B cell (primary cell): ENCODE results near the gene MAP3K14. TPM values are rescaled to one million over a fixed set of nuclear protein-coding genes. Genes with fewer than 3 reads are reported as not detected.

ENCODE experiments used
- ATAC-seq: fragments of 200-7000 bp; cut with Tn5 transposase; one replicate; pipeline ENCODE4 v1.10.0; 2021; ENCODE audit warnings: low read depth, mild to moderate bottlenecking, moderate number of reproducible peaks, moderate library complexity
- CTCF ChIA-PET: fragments of 350-600 bp; sonication (Branson Sonifier 250); formaldehyde crosslinking; loops from one replicate; lab custom pipeline; 2021; ENCODE audit warnings: antibody characterized with exemption, inconsistent platforms; lab: Charles Lee
- POLR2A ChIA-PET: fragments of 350-600 bp; sonication (Branson Sonifier 250); formaldehyde crosslinking; loops from one replicate; lab custom pipeline; 2021; ENCODE audit warnings: antibody characterized with exemption; lab: Charles Lee
- DNase-seq: peaks from one replicate; pipeline ENCODE4 v3.0.0; 2013
- H2AFZ ChIP-seq: 2 replicates; pipeline ENCODE4 v1.6.1; 2012; ENCODE audit warnings: mild to moderate bottlenecking, low read depth, low read length; ENCODE audit not compliant: insufficient read depth, poor library complexity, severe bottlenecking
- H3K27ac ChIP-seq, 2 donors: 1 replicate in 1 of 2; 2 replicates in 1 of 2; pipeline ENCODE4 v1.5.1; 2012 to 2013; ENCODE audit warnings: low read length in 2 of 2, mild to moderate bottlenecking in 2 of 2, moderate library complexity in 1 of 2
- H3K27me3 ChIP-seq, 4 experiments: fragments of 200-600 bp in 1 of 4; sonication (generic) in 1 of 4; replicated peaks in 1 of 4; 1 replicate in 2 of 4; 2 replicates in 2 of 4; pipeline versions ENCODE4 v1.6.1 to v1.7.0; 2013 to 2016; ENCODE audit warnings: low read length in 3 of 4, mild to moderate bottlenecking in 2 of 4, mixed read lengths in 1 of 4, moderate library complexity in 1 of 4; ENCODE audit not compliant: insufficient read depth in 4 of 4, control insufficient read depth in 3 of 4; ENCODE audit errors: control extremely low read depth in 1 of 4
- H3K36me3 ChIP-seq, 2 experiments: replicated peaks in 1 of 2; 1 replicate in 1 of 2; 2 replicates in 1 of 2; pipeline versions ENCODE4 v1.6.1 to v1.7.1; 2013; ENCODE audit warnings: low read length in 1 of 2; ENCODE audit not compliant: insufficient read depth in 2 of 2, control insufficient read depth in 1 of 2; ENCODE audit errors: control extremely low read depth in 1 of 2, extremely low read depth in 1 of 2
- H3K4me1 ChIP-seq, 2 donors: fragments of 200-600 bp in 1 of 2; sonication (generic) in 1 of 2; 1 replicate in 1 of 2; 2 replicates in 1 of 2; pipeline versions ENCODE4 v1.5.1 to v1.6.1; 2013 to 2017; ENCODE audit warnings: low read length in 2 of 2; ENCODE audit not compliant: control insufficient read depth in 2 of 2, insufficient read depth in 2 of 2
- H3K4me2 ChIP-seq: replicated peaks from 2 replicates; pipeline ENCODE3; 2012; ENCODE audit warnings: mild to moderate bottlenecking, low read depth, low read length; ENCODE audit not compliant: poor library complexity, severe bottlenecking
- H3K4me3 ChIP-seq, 5 experiments: fragments of 200-600 bp in 1 of 5; sonication (generic) in 1 of 5; 1 replicate in 3 of 5; 2 replicates in 2 of 5; pipeline versions ENCODE4 v1.5.1 to v1.7.0; 2011 to 2016; ENCODE audit warnings: low read length in 4 of 5, mild to moderate bottlenecking in 4 of 5, low read depth in 2 of 5, control low read depth in 1 of 5, moderate library complexity in 1 of 5; ENCODE audit not compliant: insufficient read depth in 1 of 5; ENCODE audit errors: control extremely low read depth in 1 of 5, extremely low read depth in 1 of 5
- H3K79me2 ChIP-seq: fragments of 200-600 bp; sonication (generic); one replicate; pipeline ENCODE4 v1.6.0; 2016; ENCODE audit warnings: low read length; ENCODE audit not compliant: control insufficient read depth, insufficient read depth
- H3K9ac ChIP-seq: fragments of 200-600 bp; sonication (generic); 2 replicates; pipeline ENCODE4 v1.6.1; 2017; ENCODE audit warnings: mild to moderate bottlenecking, low read length, moderate library complexity
- H3K9me3 ChIP-seq, 3 donors: one replicate each; pipeline versions ENCODE4 v1.6.1 to v1.7.1; 2013; ENCODE audit warnings: low read length in 2 of 3; ENCODE audit not compliant: control insufficient read depth in 2 of 3, insufficient read depth in 1 of 3; ENCODE audit errors: control extremely low read depth in 1 of 3
- H4K20me1 ChIP-seq: 2 replicates; pipeline ENCODE4 v1.6.0; 2012; ENCODE audit warnings: mild to moderate bottlenecking, low read length; ENCODE audit not compliant: insufficient read depth, control insufficient read depth, poor library complexity, severe bottlenecking
- H3K27ac Mint-ChIP-seq: one replicate; pipeline ENCODE4 v1.8.0; 2021; ENCODE audit warnings: mixed read lengths
- H3K27me3 Mint-ChIP-seq: one replicate; pipeline ENCODE4 v1.8.0; 2021; ENCODE audit warnings: mixed read lengths
- H3K4me1 Mint-ChIP-seq: one replicate; pipeline ENCODE4 v1.8.0; 2021; ENCODE audit warnings: mixed read lengths
- H3K4me3 Mint-ChIP-seq: one replicate; pipeline ENCODE4 v1.8.0; 2021; ENCODE audit warnings: mixed read lengths
- H3K9me3 Mint-ChIP-seq: one replicate; pipeline ENCODE4 v1.8.0; 2022; ENCODE audit warnings: mixed read lengths; ENCODE audit not compliant: insufficient read depth
- EZH2 ChIP-seq: IDR thresholded peaks from 2 replicates; pipeline ENCODE4 v1.6.1; 2012; ENCODE audit warnings: borderline replicate concordance, low read depth, mild to moderate bottlenecking, moderate library complexity, low read length; ENCODE audit not compliant: insufficient read depth, poor library complexity, severe bottlenecking
- WGBS: methylation state at CpG from one replicate; pipeline ENCODE4 v1.1.5; 2013; ENCODE audit warnings: missing lambda C conversion rate; ENCODE audit not compliant: insufficient coverage; 5-methylcytosine and 5-hydroxymethylcytosine counted together
- intact Hi-C: fragments of 100-400 bp; cut with micrococcal nuclease; formaldehyde crosslinking; loops from one replicate; pipeline ENCODE4 v1.10.0; 2022
- polyA plus RNA-seq: library from polyadenylated mRNA; depleted of rRNA; stranded (reverse); fragments of >200 nt; gene quantifications from 2 replicates; pipeline ENCODE4 v1.2.3, GENCODE V29; 2012
- total RNA-seq, 2 donors: library from RNA; stranded (reverse); fragments of 120-200 nt in 1 of 2; gene quantifications; 1 replicate in 1 of 2; 2 replicates in 1 of 2; pipeline versions ENCODE4 v1.2.3 to v1.2.4, GENCODE V29; 2013 to 2022
- TF ChIP-seq, protein P1 (sequence below): fragments of 200-600 bp; IDR thresholded peaks from one replicate; pipeline ENCODE4 v1.8.0; 2022; ENCODE audit warnings: antibody characterized with exemption, mild to moderate bottlenecking

The MAP3K14 gene
- total and polyA plus RNA-seq, 2 donors (not counting 1 experiment from before 2014, with no cell fraction given) = 66.1 to 84.1 TPM

DNA sequence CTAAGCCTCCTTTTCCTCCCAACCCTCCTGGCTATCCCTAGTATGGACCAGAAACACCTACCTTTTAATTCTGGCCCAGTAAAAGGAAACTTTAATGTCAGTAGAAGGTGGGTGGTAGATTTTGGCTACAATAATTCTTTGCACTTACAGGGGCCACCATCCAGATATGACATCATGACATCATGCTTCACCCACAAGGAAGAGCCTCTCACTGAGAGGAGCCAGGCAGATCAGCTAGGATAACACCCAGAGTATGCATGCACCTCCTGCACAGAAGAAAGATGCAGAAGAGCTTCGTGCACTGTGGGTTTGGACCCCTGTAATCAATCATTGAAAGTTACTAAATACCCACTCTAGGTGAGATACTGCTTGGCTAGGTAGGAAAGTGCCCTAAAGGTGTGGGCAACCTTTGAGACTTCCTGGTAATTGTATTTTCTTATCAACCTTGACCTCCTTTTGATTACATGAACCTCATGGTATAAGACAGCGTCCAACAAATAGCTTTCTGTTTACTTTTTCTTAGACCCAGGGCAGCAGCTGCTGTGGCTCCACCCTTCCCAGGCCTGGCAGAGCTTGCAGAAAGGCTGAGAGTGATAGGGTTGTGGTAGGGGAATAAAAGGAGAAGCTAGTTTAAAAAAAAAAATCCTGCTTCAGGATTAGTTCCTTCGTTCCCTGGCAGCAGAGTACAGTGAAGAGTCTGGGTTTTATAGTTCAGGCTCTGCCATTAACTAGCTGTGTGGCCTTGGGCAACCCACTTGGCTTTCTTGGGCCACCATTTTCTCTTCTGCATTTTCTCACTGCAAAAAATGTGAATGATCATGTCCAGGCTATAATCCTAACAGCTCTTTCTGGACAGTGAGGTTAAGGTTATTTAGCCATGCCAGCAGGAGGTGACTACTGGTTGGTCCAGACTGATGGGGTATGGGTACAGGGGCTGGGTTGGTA lies 6.2 kb downstream of the MAP3K14 start:
- peak overlapping the region; percentile 73 for H3K4me2 ChIP-seq
- peak overlapping the region in 1 of 5 experiments; percentile 12 for H3K4me3 ChIP-seq
- no peak for ATAC-seq
- H3K9me3 ChIP-seq = no peaks in the 10 kb centered on the region
- H3K27me3 Mint-ChIP-seq = no peaks in the 10 kb centered on the region
- POLR2A ChIA-PET = interaction anchor here (0.6 to 2.5 kb wide), 6 partner anchors 9 to 278 kb away, joined by 3 to 21 read pairs (median 7); partner anchors contain the start of gene FMNL1
- H3K4me1 ChIP-seq = peaks cover 92 to 99% of the 10 kb centered on the region in 2 donors
- no peak for DNase-seq
- H3K4me1 Mint-ChIP-seq = peaks cover 88% of the 10 kb centered on the region
- H3K36me3 ChIP-seq = peaks cover 2 to 30% of the 10 kb centered on the region in 2 experiments
- CTCF ChIA-PET = interaction anchor here (0.5 to 12.8 kb wide), 12 partner anchors 10 to 175 kb away, joined by 3 to 207 read pairs (median 6); partner anchors contain the start of genes ACBD4 and FMNL1
- no peak for TF ChIP-seq EZH2
- TF ChIP-seq, protein P1, sequence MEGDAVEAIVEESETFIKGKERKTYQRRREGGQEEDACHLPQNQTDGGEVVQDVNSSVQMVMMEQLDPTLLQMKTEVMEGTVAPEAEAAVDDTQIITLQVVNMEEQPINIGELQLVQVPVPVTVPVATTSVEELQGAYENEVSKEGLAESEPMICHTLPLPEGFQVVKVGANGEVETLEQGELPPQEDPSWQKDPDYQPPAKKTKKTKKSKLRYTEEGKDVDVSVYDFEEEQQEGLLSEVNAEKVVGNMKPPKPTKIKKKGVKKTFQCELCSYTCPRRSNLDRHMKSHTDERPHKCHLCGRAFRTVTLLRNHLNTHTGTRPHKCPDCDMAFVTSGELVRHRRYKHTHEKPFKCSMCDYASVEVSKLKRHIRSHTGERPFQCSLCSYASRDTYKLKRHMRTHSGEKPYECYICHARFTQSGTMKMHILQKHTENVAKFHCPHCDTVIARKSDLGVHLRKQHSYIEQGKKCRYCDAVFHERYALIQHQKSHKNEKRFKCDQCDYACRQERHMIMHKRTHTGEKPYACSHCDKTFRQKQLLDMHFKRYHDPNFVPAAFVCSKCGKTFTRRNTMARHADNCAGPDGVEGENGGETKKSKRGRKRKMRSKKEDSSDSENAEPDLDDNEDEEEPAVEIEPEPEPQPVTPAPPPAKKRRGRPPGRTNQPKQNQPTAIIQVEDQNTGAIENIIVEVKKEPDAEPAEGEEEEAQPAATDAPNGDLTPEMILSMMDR = no peak
- 0% methylated on average over 1 of the region's 3 CpGs for WGBS
- no peaks in the 10 kb centered on the region for H3K27me3 ChIP-seq
- H2AFZ ChIP-seq = no peak overlapping the region
- no peaks in the 10 kb centered on the region for H3K9me3 Mint-ChIP-seq
- H3K27ac Mint-ChIP-seq = peak overlapping the region; percentile 92
- intact Hi-C loops = no loop called here
- peak overlapping the region; percentile 12 for H3K9ac ChIP-seq
- H3K27ac ChIP-seq = peak overlapping the region; percentile 87 to 93
- no peaks in the 10 kb centered on the region for H4K20me1 ChIP-seq
- peak overlapping the region; percentile 68 for H3K4me3 Mint-ChIP-seq
- peaks cover 96% of the 10 kb centered on the region for H3K79me2 ChIP-seq
